ENCODE measurements around the gene TBX2.
"Not testable (repeated sequence)": the region's sequence is repeated elsewhere in the genome, so short reads cannot be mapped to it uniquely, and the experiment has no call there.

TBX2 gene

DNA sequence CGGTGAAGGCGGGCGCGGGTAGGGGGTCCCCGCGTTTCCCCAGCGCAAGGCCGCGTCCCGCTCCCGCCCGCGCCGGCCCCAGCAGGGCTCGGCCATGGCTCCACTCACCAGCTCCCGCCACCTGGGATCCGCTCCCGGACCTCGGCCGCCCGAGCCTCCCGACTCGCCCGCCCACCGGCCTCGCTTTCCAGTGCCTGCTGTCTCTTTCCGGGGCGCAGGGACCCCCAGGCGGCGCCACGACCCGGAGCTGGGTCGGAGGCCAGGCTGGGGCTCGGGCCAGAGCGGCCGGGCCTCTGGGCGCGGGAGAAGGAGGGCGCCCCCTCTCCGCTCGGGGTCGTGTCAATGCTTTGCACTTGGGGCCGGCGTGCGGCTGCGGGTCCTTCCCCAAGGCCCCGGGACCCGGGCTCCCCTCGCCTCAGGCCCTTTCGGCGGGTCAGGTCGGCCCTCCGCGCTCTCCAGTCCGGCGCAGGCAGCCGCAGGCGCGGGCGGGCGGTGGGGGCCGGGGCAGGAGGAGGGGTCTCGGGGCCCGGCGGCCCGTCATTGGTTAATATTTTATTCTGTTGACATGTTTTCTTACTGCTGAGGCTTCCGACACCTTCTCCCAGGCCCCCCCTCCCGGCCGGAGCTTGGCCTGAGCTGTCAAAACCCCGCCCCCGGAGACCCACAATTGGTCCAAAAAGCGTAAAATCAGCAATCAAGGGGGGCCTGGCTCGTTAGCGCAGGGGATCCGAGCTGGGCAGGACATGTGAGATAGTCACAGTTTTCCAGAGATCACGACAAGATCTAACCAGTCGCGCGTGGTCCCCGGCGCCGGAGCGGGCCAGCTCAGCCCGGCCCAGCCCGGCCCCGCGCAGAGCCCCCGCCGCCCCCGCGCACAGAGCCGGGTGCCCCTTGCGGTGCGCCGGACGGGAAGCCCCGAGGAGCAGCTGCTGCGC is at the start of gene TBX2:
Gene TBX2 (plus strand): TSS at position 713 of the 935 bp plus-strand sequence. CDS start 334 bp downstream, outside the sequence.
- DNase-seq (ENCODE audit: low spot score) = peak; percentile 93

DNA sequence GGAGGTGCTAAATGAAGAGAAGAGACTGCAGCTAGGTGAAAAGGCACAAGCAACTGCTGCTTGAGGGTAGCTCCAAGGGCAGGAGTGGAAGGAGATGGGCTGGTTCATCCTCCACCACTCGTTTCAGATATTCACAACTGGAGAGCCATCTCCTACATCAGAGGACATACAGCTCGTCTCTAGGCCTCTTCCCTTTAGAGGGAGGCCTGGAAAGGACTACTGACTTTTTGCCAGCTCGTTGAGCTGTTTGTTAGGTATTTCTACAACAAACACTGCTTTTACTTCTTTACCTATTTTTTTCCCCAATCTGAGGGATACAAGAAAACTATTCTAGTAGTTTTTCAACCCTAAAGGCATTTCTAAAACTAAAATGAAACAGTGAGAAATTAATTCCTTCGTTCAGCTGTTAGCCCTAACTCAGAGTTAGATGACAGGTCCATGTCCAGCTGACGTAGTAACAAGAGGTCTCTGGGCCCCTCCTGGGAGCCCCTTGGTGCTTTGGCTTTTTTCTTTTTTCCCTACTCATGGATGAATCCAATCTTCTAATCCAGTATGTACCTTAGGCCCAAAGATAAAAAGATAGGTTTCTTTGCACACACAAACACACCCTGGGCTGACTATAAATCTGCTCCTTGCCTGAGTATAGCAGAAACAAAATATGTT is 47.8 kb upstream of the TBX2 start:
- no peak for DNase-seq (ENCODE audit: low spot score)

DNA sequence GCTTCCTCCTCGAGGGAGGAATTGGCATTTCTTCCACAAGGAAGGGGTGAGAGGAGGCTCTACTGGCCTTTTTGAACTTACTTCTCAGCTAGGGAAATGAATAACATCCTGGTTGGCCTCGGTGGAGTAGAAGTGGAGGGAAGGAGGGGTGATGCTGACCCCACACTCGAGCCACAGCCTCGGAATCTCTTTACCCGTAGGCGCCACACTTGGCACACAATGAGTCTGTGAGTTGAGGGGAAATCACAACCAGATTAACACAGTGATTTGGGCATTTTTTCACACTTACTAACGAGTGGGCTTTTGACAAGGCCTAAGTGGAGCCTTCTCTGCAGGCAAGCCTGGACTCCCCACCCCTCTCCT is 47.3 kb upstream of the TBX2 start:
- no peak for DNase-seq (ENCODE audit: low spot score)

DNA sequence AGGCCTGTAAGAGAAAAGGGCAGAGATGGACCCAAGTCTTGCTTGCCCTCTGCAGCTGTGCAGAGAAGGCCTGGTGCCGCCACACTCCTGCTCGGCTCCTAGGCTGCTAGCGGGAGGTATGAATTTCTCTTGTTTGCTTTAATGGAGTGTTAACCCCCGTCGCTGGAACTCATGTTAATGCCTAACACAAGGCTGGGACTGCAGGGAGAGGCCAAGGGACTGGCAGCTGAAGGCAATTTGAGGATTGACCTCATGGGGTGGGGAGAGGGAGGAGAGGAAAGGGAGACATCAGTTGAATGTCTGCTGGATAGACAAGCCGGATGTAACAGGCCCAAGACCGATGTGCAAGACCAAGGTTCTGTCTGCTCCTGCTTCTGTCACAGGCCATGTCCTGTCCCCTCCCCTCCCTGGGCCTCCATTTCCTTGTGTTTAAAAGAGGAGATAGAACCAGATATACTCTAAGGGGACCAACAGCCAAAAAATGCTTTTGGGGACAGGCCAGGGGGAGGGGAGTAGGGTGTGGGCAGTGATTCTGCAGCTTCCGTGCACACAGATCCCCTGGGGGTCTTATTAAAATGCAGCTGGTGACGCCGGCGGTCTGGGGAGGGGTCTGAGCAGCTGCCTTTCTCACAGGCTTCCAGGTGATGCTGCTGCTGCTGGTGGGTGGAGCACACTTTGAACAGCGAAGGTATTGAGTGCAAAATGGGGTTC is 46.7 kb upstream of the TBX2 start:
- DNase-seq (ENCODE audit: low spot score) = no peak

GRCh38 chr17:61353615-61354014 is 46.0 kb upstream of the TBX2 start:
- DNase-seq (ENCODE audit: low spot score) = no peak

DNA sequence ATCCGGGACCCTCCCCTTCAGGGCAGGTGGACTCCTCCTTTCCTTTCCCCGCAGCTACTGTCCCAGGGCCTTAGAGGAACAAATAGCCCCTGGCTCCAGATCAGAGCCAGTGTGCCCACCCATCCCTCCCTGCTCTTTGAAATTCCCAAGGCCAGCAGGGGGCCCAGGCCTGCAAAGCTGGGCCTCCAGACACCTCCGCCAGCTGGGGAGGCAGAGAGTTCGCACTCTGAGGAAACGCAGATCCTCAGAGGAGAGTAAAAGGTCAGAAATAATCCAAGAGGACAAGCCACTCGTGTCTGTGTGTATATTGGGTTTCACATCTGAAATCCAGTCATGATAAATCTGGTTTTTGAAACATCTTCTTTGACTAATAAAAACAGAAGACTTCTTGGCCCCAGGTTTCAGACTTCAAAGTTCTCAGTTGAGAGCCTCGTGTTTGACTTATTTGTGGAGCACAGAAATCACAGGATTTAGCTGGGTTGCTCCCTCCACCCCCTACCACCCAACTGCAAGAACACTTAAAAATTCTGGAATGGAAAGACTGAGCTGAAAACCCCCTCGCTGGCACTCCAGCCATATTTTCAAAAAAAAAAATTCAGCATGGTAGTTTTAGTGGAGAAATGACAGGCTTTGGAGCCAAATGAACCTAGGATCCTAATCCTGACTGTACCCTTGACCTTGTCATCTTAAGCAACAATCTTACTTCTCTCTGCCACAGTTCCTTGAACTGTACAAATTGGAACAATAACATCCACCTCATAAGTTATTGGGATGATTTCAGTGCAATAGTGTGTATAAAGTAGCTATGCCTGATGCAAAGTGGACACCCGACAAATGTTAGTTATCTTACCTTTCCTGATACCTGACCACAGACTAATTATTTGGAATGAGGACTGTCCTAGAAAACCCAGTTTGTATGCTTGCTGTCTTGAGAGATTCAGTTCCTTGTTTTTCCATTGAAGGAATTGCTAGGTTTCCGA is 44.5 kb upstream of the TBX2 start:
- no peak for DNase-seq (ENCODE audit: low spot score)

DNA sequence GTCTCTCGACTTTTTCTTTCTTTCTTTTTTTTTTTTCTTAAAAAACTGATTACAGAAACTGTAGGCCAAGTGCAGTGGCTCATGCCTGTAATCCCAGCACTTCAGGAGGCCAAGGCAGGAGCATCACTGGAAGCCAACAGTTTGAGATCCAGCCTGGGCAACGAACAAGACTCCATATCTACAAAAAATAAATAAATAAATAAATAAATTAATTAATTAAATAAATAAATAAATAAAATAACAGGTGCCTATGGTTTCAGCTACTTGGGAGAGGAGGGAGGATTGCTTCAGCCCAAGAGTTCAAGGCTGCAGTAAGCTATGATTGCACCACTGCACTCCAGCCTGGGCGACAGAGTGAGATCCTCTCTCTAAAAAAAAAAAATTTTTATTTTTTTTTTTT is 42.6 kb upstream of the TBX2 start:
- DNase-seq (ENCODE audit: low spot score) = not testable (repeated sequence)

GRCh38 chr17:61359513-61359912 is 40.1 kb upstream of the TBX2 start:
- not testable (repeated sequence) for DNase-seq (ENCODE audit: low spot score)

DNA sequence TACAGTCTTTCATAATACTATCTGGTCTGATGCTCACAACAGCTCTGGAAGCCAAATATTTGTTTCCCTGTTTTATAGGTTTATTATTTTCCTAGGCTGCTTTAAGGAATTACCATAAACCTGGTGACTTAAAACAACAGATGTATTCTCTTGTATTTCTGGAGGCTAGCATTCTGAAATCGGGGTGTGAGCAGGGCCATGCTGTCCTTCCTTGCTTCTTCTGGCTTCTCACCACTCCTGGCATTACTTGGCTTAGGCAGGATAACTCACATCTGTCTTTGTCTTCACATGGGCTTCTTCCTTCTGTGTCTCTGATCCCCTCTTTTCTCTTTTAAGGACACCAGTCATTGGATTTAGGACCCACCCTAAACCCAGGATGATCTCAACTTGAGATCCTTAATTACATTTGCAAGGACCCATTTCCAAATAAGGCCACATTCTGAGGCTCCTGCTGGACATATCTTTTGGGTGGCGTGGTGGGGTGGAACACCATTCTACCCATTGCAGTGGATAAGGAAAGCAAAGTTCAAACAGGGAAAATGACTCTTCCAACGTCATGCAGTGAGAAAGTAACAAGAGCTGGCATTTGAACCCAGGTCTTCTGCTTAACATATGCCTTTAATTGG is 39.2 kb upstream of the TBX2 start:
- no peak for DNase-seq (ENCODE audit: low spot score)

GRCh38 chr17:61361084-61361483 is 38.6 kb upstream of the TBX2 start:
- DNase-seq (ENCODE audit: low spot score) = no peak

DNA sequence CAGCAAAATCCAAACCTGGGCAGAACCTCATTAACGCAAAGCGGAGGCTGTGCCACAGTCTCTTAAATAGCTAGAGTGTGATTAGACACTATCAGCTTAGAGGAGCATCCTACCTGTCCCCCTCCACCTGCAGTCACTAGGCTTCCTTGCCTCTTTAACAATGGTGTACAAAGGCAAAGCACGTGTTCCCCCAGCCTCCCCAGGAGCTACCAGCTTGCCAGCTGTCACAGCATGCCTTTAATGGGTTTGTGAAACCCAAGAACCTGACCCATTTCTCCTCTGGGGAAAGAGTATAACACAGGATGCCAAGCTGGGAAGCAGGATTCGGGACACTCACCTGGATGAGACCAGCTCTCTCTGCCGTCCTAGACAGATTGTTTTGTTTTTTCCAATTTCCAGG is 37.2 kb upstream of the TBX2 start:
- no peak for DNase-seq (ENCODE audit: low spot score)

- peak; percentile 63 for DNase-seq (ENCODE audit: low spot score)
These were observed 36.6 kb upstream of the TBX2 start for GRCh38 chr17:61362852-61363600.

GRCh38 chr17:61363601-61364462 is 35.8 kb upstream of the TBX2 start:
- no peak for DNase-seq (ENCODE audit: low spot score)

GRCh38 chr17:61364463-61364846 is 35.2 kb upstream of the TBX2 start:
- no peak for DNase-seq (ENCODE audit: low spot score)

GRCh38 chr17:61366076-61366714 is 33.4 kb upstream of the TBX2 start:
- no peak for DNase-seq (ENCODE audit: low spot score)

GRCh38 chr17:61366715-61367413 is 32.8 kb upstream of the TBX2 start:
- no peak for DNase-seq (ENCODE audit: low spot score)

GRCh38 chr17:61368049-61368831 is 31.4 kb upstream of the TBX2 start:
- no peak for DNase-seq (ENCODE audit: low spot score)

Data from COLO829 (cell line).